HG02623 (cell line): Measurements from ENCODE around the gene USF3.
"Not testable (repeated sequence)": the region's sequence is repeated elsewhere in the genome, so short reads cannot be mapped to it uniquely, and the experiment has no call there.

Experiments used
- ATAC-seq: cut with Tn5 transposase; IDR thresholded peaks from one replicate; pipeline ENCODE4 v1.9.1; 2021; ENCODE audit warnings: moderate library complexity; ENCODE audit not compliant: unreplicated experiment

Gene USF3

GRCh38 chr3:113654851-113655250 is 41.6 kb downstream of the USF3 start:
- ATAC-seq, result no peak

GRCh38 chr3:113654310-113654709 is 42.1 kb downstream of the USF3 start:
- ATAC-seq, result no peak

GRCh38 chr3:113649174-113649845 is 47.1 kb downstream of the USF3 start:
- ATAC-seq, result no peak

- ATAC-seq, result no peak
Measured at GRCh38 chr3:113648524-113648923, 47.9 kb downstream of the USF3 start.

GRCh38 chr3:113643583-113643982 is 52.9 kb downstream of the USF3 start:
- ATAC-seq, result no peak

- no peak for ATAC-seq
Measured at GRCh38 chr3:113638910-113639309, 57.5 kb downstream of the USF3 start.

GRCh38 chr3:113637756-113638155 is 58.7 kb downstream of the USF3 start:
- ATAC-seq, result no peak

GRCh38 chr3:113636034-113636433 is 60.4 kb downstream of the USF3 start:
- not testable (repeated sequence) for ATAC-seq

- no peak for ATAC-seq
Measured at GRCh38 chr3:113634782-113635474, 61.5 kb downstream of the USF3 start.

- no peak for ATAC-seq
Measured at GRCh38 chr3:113631573-113631972, 64.9 kb downstream of the USF3 start.

GRCh38 chr3:113630956-113631542 is 65.4 kb downstream of the USF3 start:
- no peak for ATAC-seq

GRCh38 chr3:113629584-113630421 is 66.6 kb downstream of the USF3 start:
- ATAC-seq, result no peak

GRCh38 chr3:113628788-113629187 is 67.7 kb downstream of the USF3 start:
- ATAC-seq, result no peak

- no peak for ATAC-seq
Measured at GRCh38 chr3:113628316-113628715, 68.1 kb downstream of the USF3 start.

GRCh38 chr3:113626503-113627371 is 69.7 kb downstream of the USF3 start:
- no peak for ATAC-seq

- no peak for ATAC-seq
Measured at GRCh38 chr3:113625834-113626233, 70.6 kb downstream of the USF3 start.

GRCh38 chr3:113623811-113624210 is 72.6 kb downstream of the USF3 start:
- no peak for ATAC-seq

- no peak for ATAC-seq
Measured at GRCh38 chr3:113623324-113623723, 73.1 kb downstream of the USF3 start.

- no peak for ATAC-seq
Measured at GRCh38 chr3:113620091-113620490, 76.4 kb downstream of the USF3 start.

GRCh38 chr3:113617726-113618125 is 78.7 kb downstream of the USF3 start:
- no peak for ATAC-seq
